SK-N-SH treated with all-trans-retinoic acid at 6 μM for 48 hours (cell line): ENCODE measurements around the gene AP4S1.
"Not testable (repeated sequence)": the region's sequence is repeated elsewhere in the genome, so short reads cannot be mapped to it uniquely, and the experiment has no call there.

Source experiments
- ATAC-seq: fragments of 200-7000 bp; cut with Tn5 transposase; 3 replicates; pipeline ENCODE4 v1.9.1; 2020; ENCODE audit warnings: mild to moderate bottlenecking, moderate library complexity
- ARNTL ChIP-seq: fragments of 450-650 bp; formaldehyde crosslinking; IDR thresholded peaks from 2 replicates; pipeline ENCODE4 v1.5.0; 2020; ENCODE audit warnings: low read depth, mild to moderate bottlenecking, moderate library complexity, borderline replicate concordance
- BACH2 ChIP-seq: fragments of 250-450 bp; sonication (Bioruptor Pico); IDR thresholded peaks from 2 replicates; pipeline ENCODE4 v1.9.0; 2021; ENCODE audit warnings: mild to moderate bottlenecking, borderline replicate concordance
- GLIS3 ChIP-seq: fragments of 250-450 bp; sonication (Bioruptor Pico); IDR thresholded peaks from 2 replicates; pipeline ENCODE4 v1.5.0; 2020; ENCODE audit warnings: mild to moderate bottlenecking, moderate library complexity
- ISL1 ChIP-seq: fragments of 250-450 bp; sonication (Bioruptor Pico); IDR thresholded peaks from 2 replicates; pipeline ENCODE4 v2.1.2; 2022; ENCODE audit warnings: mild to moderate bottlenecking, moderate library complexity
- OSR1 ChIP-seq: fragments of 250-450 bp; sonication (Bioruptor Pico); IDR thresholded peaks from 2 replicates; pipeline ENCODE4 v1.8.0; 2022; ENCODE audit warnings: moderate library complexity, mild to moderate bottlenecking, inconsistent platforms
- TCF4 ChIP-seq: fragments of 250-450 bp; sonication (Bioruptor Pico); IDR thresholded peaks from 2 replicates; pipeline ENCODE4 v1.8.0; 2021; ENCODE audit warnings: mild to moderate bottlenecking, moderate library complexity, borderline replicate concordance
- TOX ChIP-seq: fragments of 250-450 bp; sonication (Bioruptor Pico); IDR thresholded peaks from 2 replicates; pipeline ENCODE4 v1.8.0; 2021; ENCODE audit warnings: mild to moderate bottlenecking, moderate library complexity, borderline replicate concordance
- ZFP3 ChIP-seq: fragments of 250-450 bp; sonication (Bioruptor Pico); IDR thresholded peaks from 2 replicates; pipeline ENCODE4 v1.5.0; 2020; ENCODE audit warnings: mild to moderate bottlenecking, moderate library complexity
- ZNF565 ChIP-seq: fragments of 450-650 bp; formaldehyde crosslinking; conservative IDR thresholded peaks from 2 replicates; pipeline ENCODE4 v1.5.0; 2020; ENCODE audit warnings: low read depth, mild to moderate bottlenecking, moderate library complexity
- ZNF70 ChIP-seq: fragments of 450-650 bp; formaldehyde crosslinking; IDR thresholded peaks from 2 replicates; pipeline ENCODE4 v1.5.0; 2020; ENCODE audit warnings: mild to moderate bottlenecking, moderate library complexity
- ZNF8 ChIP-seq: fragments of 450-650 bp; formaldehyde crosslinking; IDR thresholded peaks from 2 replicates; pipeline ENCODE4 v1.5.0; 2020; ENCODE audit warnings: mild to moderate bottlenecking, moderate library complexity
- TF ChIP-seq, protein P1 (sequence below): fragments of 250-450 bp; sonication (Bioruptor Pico); IDR thresholded peaks from 2 replicates; pipeline ENCODE4 v1.5.1; 2021; ENCODE audit warnings: mild to moderate bottlenecking, moderate library complexity
- TF ChIP-seq, protein P2 (sequence below): fragments of 250-450 bp; sonication (Bioruptor Pico); IDR thresholded peaks from 2 replicates; pipeline ENCODE4 v1.8.0; 2020; ENCODE audit warnings: mild to moderate bottlenecking, moderate library complexity, borderline replicate concordance
- TF ChIP-seq, protein P3 (sequence below): fragments of 250-450 bp; sonication (Bioruptor Pico); IDR thresholded peaks from 2 replicates; pipeline ENCODE4 v1.5.1; 2020; ENCODE audit warnings: low read depth, mild to moderate bottlenecking, moderate library complexity
- TF ChIP-seq, protein P4 (sequence below): fragments of 250-450 bp; sonication (Bioruptor Pico); IDR thresholded peaks from 2 replicates; pipeline ENCODE4 v1.5.0; 2020; ENCODE audit warnings: mild to moderate bottlenecking, moderate library complexity
- TF ChIP-seq, protein P5 (sequence below): fragments of 250-450 bp; sonication (Bioruptor Pico); IDR thresholded peaks from 2 replicates; pipeline ENCODE4 v1.8.0; 2021; ENCODE audit warnings: low read depth, mild to moderate bottlenecking, moderate library complexity, borderline replicate concordance

The AP4S1 gene

GRCh38 chr14:31060253-31060875 is 34.9 kb downstream of the AP4S1 start:
- ATAC-seq = no peak
- TF ChIP-seq, protein P1, sequence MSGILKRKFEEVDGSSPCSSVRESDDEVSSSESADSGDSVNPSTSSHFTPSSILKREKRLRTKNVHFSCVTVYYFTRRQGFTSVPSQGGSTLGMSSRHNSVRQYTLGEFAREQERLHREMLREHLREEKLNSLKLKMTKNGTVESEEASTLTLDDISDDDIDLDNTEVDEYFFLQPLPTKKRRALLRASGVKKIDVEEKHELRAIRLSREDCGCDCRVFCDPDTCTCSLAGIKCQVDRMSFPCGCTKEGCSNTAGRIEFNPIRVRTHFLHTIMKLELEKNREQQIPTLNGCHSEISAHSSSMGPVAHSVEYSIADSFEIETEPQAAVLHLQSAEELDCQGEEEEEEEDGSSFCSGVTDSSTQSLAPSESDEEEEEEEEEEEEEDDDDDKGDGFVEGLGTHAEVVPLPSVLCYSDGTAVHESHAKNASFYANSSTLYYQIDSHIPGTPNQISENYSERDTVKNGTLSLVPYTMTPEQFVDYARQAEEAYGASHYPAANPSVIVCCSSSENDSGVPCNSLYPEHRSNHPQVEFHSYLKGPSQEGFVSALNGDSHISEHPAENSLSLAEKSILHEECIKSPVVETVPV (CRISPR knock-in tag) = no peak
- TF ChIP-seq TCF4 (CRISPR knock-in tag) = no peak
- TF ChIP-seq ZNF8 (CRISPR knock-in tag) = no peak
- no peak for TF ChIP-seq BACH2
- TF ChIP-seq OSR1 (CRISPR knock-in tag) = no peak
- no peak for TF ChIP-seq ISL1 (CRISPR knock-in tag)
- no peak for TF ChIP-seq GLIS3 (CRISPR knock-in tag)
- TF ChIP-seq, protein P2, sequence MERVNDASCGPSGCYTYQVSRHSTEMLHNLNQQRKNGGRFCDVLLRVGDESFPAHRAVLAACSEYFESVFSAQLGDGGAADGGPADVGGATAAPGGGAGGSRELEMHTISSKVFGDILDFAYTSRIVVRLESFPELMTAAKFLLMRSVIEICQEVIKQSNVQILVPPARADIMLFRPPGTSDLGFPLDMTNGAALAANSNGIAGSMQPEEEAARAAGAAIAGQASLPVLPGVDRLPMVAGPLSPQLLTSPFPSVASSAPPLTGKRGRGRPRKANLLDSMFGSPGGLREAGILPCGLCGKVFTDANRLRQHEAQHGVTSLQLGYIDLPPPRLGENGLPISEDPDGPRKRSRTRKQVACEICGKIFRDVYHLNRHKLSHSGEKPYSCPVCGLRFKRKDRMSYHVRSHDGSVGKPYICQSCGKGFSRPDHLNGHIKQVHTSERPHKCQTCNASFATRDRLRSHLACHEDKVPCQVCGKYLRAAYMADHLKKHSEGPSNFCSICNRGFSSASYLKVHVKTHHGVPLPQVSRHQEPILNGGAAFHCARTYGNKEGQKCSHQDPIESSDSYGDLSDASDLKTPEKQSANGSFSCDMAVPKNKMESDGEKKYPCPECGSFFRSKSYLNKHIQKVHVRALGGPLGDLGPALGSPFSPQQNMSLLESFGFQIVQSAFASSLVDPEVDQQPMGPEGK (CRISPR knock-in tag) = no peak
- TF ChIP-seq ARNTL (CRISPR knock-in tag) = no peak
- no peak for TF ChIP-seq ZNF565
- no peak for TF ChIP-seq ZNF70 (CRISPR knock-in tag)
- TF ChIP-seq TOX = no peak
- TF ChIP-seq ZFP3 (CRISPR knock-in tag) = no peak
- TF ChIP-seq, protein P3, sequence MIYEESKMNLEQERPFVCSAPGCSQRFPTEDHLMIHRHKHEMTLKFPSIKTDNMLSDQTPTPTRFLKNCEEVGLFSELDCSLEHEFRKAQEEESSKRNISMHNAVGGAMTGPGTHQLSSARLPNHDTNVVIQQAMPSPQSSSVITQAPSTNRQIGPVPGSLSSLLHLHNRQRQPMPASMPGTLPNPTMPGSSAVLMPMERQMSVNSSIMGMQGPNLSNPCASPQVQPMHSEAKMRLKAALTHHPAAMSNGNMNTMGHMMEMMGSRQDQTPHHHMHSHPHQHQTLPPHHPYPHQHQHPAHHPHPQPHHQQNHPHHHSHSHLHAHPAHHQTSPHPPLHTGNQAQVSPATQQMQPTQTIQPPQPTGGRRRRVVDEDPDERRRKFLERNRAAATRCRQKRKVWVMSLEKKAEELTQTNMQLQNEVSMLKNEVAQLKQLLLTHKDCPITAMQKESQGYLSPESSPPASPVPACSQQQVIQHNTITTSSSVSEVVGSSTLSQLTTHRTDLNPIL = no peak

DNA sequence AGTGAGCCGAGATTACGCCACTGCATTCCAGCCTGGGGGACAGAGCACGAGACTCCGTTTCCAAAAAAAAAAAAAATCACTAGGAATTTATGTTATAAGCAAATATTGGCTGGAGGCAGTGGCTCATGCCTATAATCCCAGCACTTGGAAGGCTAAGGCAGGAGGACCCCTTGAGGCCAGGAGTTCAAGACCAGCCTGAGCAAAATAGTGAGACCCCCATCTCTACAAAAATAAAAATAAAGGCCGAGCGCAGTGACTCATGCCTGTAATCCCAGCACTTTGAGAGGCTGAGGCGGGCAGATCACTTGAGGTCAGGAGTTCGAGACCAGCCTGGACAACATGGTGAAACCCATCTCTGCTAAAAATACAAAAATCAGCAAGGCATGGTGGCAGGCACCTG is 37.5 kb downstream of the AP4S1 start:
- not testable (repeated sequence) for ATAC-seq

GRCh38 chr14:31068235-31068634 is 42.8 kb downstream of the AP4S1 start:
- ATAC-seq = no peak
- TF ChIP-seq TOX (no peak), ARNTL (CRISPR knock-in tag) (no peak), ZFP3 (CRISPR knock-in tag) (no peak), ISL1 (CRISPR knock-in tag) (no peak), ZNF565 (no peak), ZNF8 (CRISPR knock-in tag) (no peak)
- TF ChIP-seq, protein P1 (CRISPR knock-in tag) = no peak
- TF ChIP-seq, protein P4, sequence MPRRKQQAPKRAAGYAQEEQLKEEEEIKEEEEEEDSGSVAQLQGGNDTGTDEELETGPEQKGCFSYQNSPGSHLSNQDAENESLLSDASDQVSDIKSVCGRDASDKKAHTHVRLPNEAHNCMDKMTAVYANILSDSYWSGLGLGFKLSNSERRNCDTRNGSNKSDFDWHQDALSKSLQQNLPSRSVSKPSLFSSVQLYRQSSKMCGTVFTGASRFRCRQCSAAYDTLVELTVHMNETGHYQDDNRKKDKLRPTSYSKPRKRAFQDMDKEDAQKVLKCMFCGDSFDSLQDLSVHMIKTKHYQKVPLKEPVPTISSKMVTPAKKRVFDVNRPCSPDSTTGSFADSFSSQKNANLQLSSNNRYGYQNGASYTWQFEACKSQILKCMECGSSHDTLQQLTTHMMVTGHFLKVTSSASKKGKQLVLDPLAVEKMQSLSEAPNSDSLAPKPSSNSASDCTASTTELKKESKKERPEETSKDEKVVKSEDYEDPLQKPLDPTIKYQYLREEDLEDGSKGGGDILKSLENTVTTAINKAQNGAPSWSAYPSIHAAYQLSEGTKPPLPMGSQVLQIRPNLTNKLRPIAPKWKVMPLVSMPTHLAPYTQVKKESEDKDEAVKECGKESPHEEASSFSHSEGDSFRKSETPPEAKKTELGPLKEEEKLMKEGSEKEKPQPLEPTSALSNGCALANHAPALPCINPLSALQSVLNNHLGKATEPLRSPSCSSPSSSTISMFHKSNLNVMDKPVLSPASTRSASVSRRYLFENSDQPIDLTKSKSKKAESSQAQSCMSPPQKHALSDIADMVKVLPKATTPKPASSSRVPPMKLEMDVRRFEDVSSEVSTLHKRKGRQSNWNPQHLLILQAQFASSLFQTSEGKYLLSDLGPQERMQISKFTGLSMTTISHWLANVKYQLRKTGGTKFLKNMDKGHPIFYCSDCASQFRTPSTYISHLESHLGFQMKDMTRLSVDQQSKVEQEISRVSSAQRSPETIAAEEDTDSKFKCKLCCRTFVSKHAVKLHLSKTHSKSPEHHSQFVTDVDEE (CRISPR knock-in tag) = no peak
- TF ChIP-seq, protein P5, sequence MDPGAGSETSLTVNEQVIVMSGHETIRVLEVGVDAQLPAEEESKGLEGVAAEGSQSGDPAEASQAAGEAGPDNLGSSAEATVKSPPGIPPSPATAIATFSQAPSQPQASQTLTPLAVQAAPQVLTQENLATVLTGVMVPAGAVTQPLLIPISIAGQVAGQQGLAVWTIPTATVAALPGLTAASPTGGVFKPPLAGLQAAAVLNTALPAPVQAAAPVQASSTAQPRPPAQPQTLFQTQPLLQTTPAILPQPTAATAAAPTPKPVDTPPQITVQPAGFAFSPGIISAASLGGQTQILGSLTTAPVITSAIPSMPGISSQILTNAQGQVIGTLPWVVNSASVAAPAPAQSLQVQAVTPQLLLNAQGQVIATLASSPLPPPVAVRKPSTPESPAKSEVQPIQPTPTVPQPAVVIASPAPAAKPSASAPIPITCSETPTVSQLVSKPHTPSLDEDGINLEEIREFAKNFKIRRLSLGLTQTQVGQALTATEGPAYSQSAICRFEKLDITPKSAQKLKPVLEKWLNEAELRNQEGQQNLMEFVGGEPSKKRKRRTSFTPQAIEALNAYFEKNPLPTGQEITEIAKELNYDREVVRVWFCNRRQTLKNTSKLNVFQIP (CRISPR knock-in tag) = no peak
- TF ChIP-seq, protein P3 = no peak
